Activated CD8-positive, alpha-beta memory T cell treated with anti-CD3 and anti-CD28 coated beads for 4 hours (primary cell): ENCODE measurements around the gene MARK2.
A peak's percentile ranks its signal among the peaks of the same experiment; 100 is the strongest.

Source experiments
- DNase-seq, 2 donors: peaks; one replicate each; pipeline ENCODE4 v3.0.0-alpha.2; 2020; ENCODE audit warnings: low read depth in 2 of 2

The MARK2 gene

DNA sequence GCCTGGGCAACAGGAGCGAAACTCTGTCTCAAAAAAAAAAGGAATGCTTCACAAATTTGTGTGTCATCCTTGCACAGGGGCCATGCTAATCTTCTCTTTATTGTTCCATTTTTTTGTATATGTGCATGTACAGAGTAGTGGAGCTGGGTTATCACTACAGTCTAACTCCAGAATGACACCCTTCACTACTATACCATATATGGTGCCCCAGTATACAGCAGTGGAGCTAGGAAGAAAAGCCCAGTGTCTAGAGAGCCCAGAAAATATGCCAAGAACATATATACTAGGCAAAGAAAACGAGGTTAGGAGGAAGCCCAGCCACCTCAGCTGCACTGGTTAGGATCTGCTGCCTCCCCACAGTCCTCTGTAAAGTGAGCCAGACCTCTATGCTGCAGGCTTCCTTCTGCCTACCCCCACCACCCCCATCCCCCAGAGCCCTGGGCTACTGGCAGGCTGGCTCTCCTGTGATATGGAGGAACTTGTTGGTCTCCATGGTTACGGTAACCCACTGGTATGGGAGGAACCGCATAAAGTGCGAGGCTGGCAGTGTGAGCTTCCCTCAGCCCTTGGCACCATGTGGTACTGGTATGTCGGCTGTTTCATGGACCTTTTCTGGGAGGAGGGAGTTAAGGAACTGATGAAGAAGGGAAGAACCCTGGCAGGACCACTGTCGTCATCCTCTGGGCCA is 43.8 kb downstream of the MARK2 start:
- no peak for DNase-seq

DNA sequence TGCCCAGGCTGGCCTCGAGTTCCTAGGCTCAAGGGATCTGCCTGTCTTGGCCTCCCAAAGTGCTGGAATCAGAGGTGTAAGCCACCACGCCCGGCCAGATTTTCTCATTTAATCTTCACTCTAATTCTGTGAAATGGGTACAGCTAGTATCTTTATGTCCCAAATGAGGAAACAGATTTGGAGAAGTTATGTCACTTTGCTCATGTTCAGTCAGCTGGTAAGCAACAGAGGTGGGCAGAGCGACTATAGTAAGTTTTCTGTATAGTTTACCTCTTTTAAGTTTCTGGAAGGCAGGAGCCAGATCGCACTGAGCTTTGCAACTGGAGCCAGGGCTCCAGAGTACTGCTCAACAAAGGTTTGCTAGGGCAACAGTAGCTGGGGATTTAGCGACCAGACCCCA is 44.9 kb downstream of the MARK2 start:
- DNase-seq, result no peak

DNA sequence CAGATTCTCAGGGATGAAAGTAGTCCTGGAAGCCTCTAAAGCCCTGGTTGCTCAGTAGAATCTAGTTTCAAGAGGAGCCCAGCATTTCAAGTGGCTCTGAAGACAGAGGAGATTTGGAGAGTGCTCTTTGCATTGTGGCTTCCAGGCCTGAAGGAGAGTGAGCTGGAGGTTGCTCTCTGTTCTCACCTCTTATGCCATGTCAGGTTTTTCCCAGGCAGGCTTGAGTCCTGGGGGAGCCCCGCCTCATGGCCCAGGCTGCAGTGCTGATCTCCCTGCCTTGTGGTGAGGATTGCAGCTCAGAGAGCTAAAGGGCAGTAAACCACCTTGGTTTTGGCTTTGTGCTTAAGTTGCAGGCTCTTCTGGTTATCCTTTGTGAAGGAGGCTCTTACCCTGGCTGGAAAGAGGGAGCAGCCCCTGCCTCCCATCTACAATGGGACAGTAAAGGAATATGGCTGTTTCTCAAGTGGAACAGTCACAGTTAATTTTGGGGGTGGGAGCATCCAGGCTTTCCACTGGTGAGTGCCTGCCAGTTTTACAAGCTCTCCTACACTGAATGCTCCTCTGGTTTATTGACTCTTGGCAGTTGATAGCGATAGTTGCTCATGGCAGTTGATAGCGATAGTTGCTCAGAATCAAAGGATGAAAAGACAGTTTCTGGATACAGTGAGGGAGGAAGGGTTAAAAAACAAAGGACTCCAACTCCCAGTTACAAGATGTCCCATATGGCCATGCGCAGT is 45.5 kb downstream of the MARK2 start:
- no peak for DNase-seq

DNA sequence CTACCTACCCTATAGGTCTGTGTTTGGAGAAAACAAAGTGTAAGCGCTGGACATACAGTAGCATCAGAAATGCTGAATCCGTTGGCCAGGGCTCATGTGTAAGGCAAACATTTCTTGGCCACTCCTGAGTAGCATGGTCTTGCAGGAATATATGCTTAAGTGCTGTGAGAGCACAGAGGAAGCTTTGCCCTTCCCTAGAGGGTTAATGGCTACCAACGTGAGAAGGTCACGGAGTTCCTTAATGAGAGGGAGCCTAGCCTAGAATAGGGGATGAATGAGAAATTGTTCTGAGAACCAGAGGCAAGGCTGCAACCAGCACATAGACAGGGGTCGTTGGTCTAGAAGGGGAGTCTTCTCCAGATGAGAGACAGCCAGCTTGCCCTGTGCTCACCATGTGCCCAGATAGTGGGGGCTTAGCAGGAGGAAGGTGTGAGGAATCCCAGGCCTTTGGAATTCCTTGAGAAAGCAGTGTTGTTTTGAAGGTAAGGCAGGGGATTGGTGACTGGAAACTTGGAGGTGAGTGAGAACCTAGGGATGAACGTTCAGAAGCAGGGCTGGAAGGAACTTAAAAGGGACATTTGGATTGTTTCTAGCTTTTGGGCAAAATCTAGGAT is 48.6 kb downstream of the MARK2 start:
- no peak for DNase-seq

DNA sequence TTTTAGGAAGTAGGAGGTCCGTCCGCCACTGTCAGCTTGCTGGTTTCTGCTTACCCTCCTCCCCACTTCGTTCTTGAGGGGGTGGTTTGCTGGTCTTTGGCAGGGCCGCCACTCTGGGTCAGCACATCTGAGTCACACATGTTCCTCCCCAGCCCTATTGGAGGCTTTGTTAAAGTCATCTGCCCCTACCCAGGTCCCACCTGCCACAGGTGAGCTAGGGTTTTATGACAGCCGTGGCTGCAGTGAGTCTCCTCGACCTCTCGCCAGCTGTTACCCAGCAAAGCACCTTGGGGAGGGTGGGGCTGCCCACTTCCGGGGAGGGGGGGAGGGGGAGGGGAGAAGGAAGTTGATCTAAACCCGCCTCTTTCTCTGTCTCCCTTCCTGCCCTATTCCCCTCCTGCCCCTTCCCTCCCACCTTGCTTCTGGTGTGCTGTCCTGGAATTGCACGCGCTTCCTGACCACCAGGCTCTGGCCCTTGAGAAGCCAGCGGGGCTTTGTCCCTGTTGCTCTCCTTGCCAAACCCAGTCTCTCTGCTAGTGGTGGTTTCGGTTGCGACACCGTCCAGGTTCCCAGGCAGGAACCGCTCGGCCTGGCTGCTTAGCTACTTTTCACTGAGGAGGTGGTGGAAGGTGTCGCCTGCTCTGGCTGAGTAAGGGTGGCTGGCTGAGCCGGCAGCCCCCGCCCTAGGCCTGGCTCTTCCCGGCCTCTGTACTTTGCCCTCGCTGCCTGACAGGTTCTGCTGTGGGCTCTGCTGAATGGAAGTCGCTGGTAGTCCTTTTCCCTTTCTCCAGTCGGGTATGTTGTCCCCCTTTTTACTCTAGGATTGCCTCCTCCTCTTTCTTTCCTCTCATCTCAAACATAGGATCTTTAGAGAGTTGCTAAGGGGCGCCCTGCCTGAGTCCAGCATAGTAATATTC is 49.5 kb downstream of the MARK2 start:
- DNase-seq, result peak; percentile 28 to 33

DNA sequence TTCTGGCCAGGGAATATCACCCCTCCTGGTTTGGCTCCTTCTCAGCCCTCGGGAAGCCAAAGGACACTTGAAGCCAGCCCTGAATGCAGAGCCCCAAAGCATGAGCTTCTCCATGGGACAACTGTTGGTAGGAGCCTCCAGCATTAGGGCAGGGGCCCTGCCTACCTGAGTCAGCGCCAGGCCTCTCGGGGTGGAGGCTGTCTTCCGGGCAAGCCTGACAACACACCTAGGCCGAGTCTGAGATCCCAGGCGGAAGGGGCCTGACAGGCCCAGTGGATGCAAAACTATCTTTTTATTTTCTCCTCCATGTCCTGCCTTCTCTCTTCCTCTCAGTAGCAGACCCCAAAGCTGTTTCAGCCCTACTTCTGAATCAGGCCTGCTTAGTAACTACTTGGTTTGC is 50.4 kb downstream of the MARK2 start:
- DNase-seq, result no peak

DNA sequence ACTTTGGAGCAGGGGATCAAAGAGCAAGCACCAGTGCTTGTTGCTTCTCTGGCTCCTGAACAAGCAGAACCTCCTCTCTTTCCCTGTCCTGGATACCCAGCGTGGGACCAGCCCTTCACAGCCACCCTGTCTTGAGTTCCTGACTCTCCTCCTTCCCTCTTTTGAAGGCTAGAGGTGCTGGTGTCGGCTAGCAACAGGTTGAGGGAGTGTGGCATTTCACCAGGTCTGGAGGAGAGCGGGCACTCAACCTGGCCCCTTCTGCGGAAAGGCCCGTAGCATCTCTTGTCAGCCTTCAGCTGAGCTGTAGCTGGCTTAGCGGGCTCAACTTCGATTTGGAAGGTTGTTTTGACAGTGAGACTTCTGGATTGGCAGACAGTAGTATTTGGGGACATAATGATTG is 51.5 kb downstream of the MARK2 start:
- DNase-seq, result no peak

DNA sequence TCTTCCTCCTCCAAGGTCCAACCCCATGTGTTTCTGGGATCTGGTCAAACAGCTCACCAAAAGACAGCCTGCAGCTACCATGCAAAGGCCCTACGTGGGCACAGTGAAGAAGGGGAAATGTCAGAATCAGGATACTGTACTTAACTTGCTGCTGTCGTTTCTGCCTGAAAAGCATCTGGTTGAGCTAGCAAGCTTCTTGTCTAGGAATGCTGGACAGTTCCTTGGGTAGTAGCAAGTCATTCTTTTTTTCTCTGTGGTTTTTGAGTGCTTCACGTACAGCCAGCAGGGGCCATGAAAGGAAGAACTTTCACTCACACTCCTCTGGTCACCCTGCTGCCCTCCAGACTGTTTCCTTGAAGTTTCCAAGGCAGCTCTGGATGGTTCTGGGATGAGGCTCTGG is 53.3 kb downstream of the MARK2 start:
- no peak for DNase-seq

DNA sequence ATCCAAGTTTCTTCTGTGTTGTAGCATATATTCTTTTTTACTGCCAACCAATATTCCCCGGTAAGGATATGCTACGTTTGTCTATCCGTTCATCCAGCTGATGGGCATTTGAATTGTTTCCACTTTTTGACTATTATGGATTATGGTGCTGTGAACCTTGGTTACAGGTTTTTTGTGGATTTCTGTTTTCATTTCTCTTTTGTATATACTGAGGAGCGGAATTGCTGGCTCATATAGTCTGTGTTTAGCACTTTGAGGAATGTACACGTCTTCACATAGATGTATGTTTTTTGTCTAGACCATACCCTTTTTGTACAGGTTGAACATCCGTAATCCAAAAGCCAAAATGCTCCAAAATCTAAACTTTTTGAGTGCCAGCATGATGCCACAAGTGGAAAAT is 54.4 kb downstream of the MARK2 start:
- DNase-seq, result no peak

DNA sequence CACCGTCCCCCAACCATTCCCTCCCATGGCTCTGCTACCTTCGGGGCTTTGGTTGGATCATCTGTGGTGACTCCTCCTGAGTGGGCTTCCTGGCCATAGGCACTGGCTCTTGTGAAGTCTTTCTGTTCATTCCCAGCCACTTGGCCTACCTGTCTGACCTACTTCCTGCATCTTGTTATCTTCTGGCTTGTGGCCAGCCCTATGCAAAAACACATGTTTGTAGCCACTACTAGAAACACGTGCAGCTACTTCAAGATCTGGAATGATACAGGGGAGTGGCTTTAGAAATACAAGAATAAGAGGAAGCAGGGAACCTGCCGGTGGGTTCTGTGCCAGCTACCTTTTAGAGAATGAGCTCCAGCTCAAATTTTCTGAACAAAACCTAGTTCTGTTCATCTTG is 57.2 kb downstream of the MARK2 start:
- DNase-seq, result no peak

DNA sequence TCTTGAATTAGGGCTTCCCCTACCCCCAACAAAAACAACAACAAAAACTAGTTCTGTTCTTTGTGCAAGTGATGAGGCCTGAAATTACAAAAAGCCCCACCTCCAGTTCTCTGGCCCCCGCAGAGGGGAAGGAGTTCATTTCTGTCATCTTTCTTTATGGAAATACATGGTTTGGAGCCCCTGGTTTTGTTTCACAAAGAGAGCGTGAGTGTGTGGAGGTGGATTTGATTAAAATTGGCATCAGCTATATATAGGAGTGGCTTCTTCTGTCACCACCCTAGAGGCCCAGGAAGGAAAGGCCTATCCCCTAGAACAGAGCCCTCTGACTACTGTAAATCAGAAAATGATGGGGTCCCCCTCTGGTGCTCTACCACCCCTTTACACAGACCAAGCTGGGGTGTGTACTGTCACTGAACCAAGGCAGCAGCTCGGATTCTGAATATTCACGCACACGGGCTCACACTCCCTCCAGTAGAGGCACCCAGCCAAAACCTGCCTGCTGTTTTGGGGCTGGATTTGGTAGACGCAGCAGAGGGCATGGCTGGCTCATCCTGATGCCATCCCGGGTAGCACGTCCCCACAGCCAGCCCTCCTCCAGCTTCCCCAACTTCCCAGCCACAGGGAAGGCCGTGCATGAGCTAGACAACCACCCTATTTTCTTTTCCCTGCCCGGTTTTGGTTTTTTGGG is 58.7 kb downstream of the MARK2 start:
- DNase-seq, result no peak

DNA sequence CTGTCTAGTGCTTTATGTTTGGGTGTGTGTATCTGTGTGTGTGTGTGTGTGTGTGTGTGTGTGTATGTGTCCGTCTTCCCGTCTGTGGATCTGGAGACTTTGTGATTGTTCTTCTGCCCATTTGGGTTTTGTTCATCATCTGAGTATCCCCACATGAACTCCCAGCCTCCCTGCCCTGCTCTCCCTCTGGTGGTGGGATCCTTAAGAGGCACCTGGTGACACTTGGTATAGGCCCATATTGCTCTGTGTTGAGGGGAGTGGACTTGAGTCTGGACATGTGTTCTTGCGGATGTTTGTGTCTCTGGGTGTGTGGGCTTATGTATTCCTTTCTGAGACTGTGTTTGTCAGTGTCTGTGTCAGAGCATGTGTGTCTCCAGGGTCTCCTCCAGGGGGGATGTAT is 62.8 kb downstream of the MARK2 start:
- DNase-seq, result no peak

DNA sequence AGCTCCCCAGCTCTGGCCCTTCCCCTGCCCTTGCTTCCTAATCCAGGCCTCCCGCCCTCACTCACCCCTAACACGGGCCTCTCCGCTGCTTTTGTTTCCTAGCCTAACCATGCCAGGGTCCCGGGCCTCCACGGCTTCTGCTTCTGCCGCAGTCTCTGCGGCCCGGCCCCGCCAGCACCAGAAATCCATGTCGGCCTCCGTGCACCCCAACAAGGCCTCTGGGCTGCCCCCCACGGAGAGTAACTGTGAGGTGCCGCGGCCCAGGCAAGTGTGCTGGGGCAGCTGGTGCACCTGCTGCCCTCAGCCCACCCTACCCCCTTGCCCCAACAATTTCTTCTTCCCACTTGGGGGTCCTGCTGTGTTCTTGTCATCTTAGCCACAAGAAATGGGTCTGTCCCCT is 65.0 kb downstream of the MARK2 start:
- DNase-seq, result no peak

DNA sequence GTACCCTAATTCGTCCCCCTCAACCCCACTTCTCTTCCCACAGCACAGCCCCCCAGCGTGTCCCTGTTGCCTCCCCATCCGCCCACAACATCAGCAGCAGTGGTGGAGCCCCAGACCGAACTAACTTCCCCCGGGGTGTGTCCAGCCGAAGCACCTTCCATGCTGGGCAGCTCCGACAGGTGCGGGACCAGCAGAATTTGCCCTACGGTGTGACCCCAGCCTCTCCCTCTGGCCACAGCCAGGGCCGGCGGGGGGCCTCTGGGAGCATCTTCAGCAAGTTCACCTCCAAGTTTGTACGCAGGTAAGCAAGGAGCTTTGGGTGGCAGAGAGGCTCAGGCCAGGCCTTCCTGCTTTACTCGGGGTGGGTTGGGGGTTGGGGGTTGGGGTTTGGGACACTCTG is 65.8 kb downstream of the MARK2 start:
- no peak for DNase-seq

DNA sequence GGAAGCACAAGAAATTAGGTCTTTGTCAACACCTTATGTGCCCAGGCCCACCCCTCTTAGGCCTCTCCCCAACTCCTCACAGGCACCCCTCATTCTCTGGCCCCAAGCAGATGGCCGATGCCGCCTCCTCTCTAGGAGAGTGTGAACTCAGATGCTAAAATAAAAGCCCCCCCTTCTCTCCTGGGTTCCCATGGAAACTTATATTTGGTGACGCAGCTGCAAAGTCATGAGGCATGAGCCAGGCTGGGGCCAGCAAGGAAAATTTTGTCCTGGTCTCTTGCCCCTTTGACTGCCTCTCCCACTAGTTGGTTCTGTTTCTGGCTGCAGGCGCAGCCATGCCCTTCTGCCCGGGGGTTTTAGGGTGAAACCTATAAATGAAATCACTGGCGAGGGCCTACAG is 66.3 kb downstream of the MARK2 start:
- DNase-seq, result no peak

DNA sequence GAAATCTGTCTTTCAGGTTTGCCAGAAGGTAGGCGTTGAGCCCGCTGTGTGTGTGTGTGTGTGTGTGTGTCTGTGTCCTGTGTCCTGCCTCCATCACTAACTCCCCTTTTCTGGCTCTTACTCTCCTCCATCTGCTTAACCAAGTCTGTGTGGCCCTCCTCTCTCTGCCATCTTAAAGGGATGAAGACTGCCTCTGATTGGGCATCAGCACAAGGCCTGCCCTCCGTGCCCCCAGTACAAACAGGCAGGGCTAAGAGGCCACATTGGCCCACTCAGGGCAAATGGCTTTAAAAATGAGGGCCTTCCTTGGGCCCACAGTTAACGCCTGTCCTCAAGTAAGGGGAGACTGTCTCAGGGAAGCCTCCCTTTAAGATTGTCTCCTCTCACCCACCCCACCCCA is 67.2 kb downstream of the MARK2 start:
- no peak for DNase-seq

DNA sequence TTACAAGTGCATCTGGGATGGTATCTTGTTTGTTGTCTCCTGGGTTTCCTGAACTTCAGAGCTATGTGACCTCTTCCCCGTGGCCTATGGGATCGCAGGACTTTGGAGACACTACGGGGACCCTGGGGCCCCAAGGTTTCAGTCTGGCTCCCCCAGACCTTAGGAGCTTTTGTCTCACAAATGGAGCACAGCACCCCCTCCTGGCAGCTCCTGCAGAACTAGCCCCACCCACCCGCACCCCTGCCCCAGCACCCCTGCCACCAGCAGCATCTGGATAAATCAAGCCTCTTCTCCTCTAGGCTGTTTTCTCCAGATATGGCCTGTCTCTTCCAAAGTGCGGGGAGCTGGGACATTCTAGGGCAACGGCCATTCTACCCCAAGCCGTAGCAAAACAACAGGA is 67.7 kb downstream of the MARK2 start:
- no peak for DNase-seq

DNA sequence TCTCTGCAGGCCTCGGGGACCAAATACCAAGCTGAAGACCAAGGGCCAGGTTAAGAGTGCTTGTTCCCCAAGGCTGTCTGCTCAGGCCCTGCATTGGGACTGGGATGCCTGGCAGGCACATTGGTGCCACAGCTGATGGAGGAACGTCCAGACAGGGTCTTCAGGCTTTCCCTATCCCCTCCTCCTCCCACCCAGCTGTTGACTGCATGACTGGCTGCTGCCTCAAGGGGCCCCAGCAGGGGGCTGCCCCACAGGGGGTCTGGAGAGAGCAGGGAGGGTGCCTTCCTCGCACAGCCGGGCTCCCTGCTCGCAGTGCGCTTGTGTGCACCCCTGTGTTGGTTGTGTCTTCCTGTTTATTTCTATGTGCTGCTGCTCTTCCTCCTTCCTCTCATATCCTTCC is 68.2 kb downstream of the MARK2 start:
- no peak for DNase-seq

DNA sequence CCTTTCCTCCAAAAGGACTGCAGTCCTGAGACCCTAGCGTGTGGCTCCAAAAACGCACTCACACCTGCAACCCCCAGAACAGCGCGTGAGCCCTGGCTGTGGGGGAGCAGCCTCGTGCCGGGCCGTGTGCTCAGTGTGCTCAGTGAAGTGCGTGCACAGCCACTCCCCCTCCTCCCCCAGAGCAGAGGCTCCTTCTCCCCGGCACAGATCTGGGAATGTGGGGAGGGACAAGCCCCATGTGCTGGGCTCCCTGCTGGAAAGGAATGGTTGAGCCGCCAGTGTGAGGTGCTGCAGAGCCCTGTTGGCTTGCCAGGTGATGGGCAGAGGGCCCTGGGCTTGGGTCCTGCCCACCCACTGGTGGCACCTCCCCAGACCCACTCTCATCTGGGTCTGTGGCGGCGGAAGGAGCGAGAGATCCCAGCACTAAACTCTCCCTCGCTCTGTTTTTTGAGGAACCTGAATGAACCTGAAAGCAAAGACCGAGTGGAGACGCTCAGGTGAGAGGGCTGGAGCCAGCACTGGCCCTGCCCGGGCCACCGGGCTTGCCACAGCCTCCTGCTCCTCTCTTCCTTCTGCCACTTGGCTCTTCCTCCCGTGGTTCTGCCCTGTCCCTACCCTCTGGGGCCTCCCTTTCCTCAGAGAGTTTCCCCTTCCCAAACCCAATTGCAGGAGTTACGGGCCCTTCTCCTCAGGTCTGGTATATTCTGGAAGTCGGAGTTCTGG is 69.1 kb downstream of the MARK2 start:
- DNase-seq, result no peak

DNA sequence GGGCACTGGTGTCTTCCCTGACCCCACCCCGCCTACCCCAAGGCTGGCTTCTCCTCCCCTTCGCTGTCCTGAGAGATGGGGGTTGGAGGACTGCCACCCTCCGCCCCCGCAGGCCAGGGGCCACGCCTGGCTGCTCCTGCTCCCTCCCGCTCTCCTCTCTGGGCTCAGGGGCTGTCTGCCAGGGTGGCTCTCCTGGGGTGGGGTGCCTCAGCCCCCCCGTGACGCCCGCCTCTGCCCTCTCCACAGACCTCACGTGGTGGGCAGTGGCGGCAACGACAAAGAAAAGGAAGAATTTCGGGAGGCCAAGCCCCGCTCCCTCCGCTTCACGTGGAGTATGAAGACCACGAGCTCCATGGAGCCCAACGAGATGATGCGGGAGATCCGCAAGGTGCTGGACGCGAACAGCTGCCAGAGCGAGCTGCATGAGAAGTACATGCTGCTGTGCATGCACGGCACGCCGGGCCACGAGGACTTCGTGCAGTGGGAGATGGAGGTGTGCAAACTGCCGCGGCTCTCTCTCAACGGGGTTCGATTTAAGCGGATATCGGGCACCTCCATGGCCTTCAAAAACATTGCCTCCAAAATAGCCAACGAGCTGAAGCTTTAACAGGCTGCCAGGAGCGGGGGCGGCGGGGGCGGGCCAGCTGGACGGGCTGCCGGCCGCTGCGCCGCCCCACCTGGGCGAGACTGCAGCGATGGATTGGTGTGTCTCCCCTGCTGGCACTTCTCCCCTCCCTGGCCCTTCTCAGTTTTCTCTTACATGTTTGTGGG is 69.9 kb downstream of the MARK2 start:
- DNase-seq, result no peak
